ENCODE data around the gene CFAP90. TPM values are rescaled to one million over a fixed set of nuclear protein-coding genes. Genes with fewer than 3 reads are reported as not detected.

Gene CFAP90
- total RNA-seq, 1 experiment from 2014 or later = not detected

- Histone ChIP-seq H4K20me1 (ENCODE audit: insufficient read depth, low read depth, low read length) (no peaks in the 10 kb centered on the region), H2AFZ (ENCODE audit: low read length) (no peak overlapping the region), H3K4me2 (ENCODE audit: low read depth, low read length, poor library complexity, severe bottlenecking) (no peak overlapping the region), H3K9ac (ENCODE audit: low read length) (no peak overlapping the region), H3K4me3 (ENCODE audit: low read length) (no peak overlapping the region), H3K79me2 (ENCODE audit: low read length) (no peaks in the 10 kb centered on the region), H3K4me1 (ENCODE audit: low read length) (peaks cover 12% of the 10 kb centered on the region), H3K27ac (ENCODE audit: low read length) (no peak overlapping the region), H3K36me3 (ENCODE audit: insufficient read depth, low read length) (no peaks in the 10 kb centered on the region), H3K27me3 (ENCODE audit: low read length) (no peaks in the 10 kb centered on the region), H3K9me3 (ENCODE audit: low read length) (no peaks in the 10 kb centered on the region), H3K9me2 (replicated peaks; ENCODE audit: insufficient read depth, low read length) (no peaks in the 10 kb centered on the region)
- no peak for DNase-seq
Observed at GRCh38 chr5:7795306-7795705, 55.6 kb downstream of the CFAP90 start.

GRCh38 chr5:7794823-7795222 lies 56.1 kb downstream of the CFAP90 start:
- H3K36me3 ChIP-seq (ENCODE audit: insufficient read depth, low read length) = no peaks in the 10 kb centered on the region
- no peak overlapping the region for H3K4me3 ChIP-seq (ENCODE audit: low read length)
- DNase-seq = no peak
- H3K9me3 ChIP-seq (ENCODE audit: low read length) = no peaks in the 10 kb centered on the region
- no peak overlapping the region for H3K9ac ChIP-seq (ENCODE audit: low read length)
- H3K9me2 ChIP-seq (replicated peaks; ENCODE audit: insufficient read depth, low read length) = no peaks in the 10 kb centered on the region
- no peak overlapping the region for H2AFZ ChIP-seq (ENCODE audit: low read length)
- H4K20me1 ChIP-seq (ENCODE audit: insufficient read depth, low read depth, low read length) = no peaks in the 10 kb centered on the region
- no peak overlapping the region for H3K4me2 ChIP-seq (ENCODE audit: low read depth, low read length, poor library complexity, severe bottlenecking)
- H3K4me1 ChIP-seq (ENCODE audit: low read length) = peaks cover 12% of the 10 kb centered on the region
- no peaks in the 10 kb centered on the region for H3K27me3 ChIP-seq (ENCODE audit: low read length)
- H3K79me2 ChIP-seq (ENCODE audit: low read length) = no peaks in the 10 kb centered on the region
- H3K27ac ChIP-seq (ENCODE audit: low read length) = no peak overlapping the region

- no peak for DNase-seq
- peaks cover 12% of the 10 kb centered on the region for H3K4me1 ChIP-seq (ENCODE audit: low read length)
- H2AFZ ChIP-seq (ENCODE audit: low read length) = no peak overlapping the region
- H3K27ac ChIP-seq (ENCODE audit: low read length) = no peak overlapping the region
- no peaks in the 10 kb centered on the region for H3K9me2 ChIP-seq (replicated peaks; ENCODE audit: insufficient read depth, low read length)
- H3K9ac ChIP-seq (ENCODE audit: low read length) = no peak overlapping the region
- H3K4me3 ChIP-seq (ENCODE audit: low read length) = no peak overlapping the region
- H3K27me3 ChIP-seq (ENCODE audit: low read length) = no peaks in the 10 kb centered on the region
- H4K20me1 ChIP-seq (ENCODE audit: insufficient read depth, low read depth, low read length) = no peaks in the 10 kb centered on the region
- H3K4me2 ChIP-seq (ENCODE audit: low read depth, low read length, poor library complexity, severe bottlenecking) = no peak overlapping the region
- no peaks in the 10 kb centered on the region for H3K9me3 ChIP-seq (ENCODE audit: low read length)
- H3K79me2 ChIP-seq (ENCODE audit: low read length) = no peaks in the 10 kb centered on the region
- H3K36me3 ChIP-seq (ENCODE audit: insufficient read depth, low read length) = no peaks in the 10 kb centered on the region
Observed at GRCh38 chr5:7794311-7794710, 56.6 kb downstream of the CFAP90 start.

- no peaks in the 10 kb centered on the region for H3K9me3 ChIP-seq (ENCODE audit: low read length)
- H3K9ac ChIP-seq (ENCODE audit: low read length) = no peak overlapping the region
- no peaks in the 10 kb centered on the region for H4K20me1 ChIP-seq (ENCODE audit: insufficient read depth, low read depth, low read length)
- H3K27ac ChIP-seq (ENCODE audit: low read length) = no peak overlapping the region
- H3K9me2 ChIP-seq (replicated peaks; ENCODE audit: insufficient read depth, low read length) = no peaks in the 10 kb centered on the region
- no peaks in the 10 kb centered on the region for H3K79me2 ChIP-seq (ENCODE audit: low read length)
- no peak for DNase-seq
- peaks cover 12% of the 10 kb centered on the region for H3K4me1 ChIP-seq (ENCODE audit: low read length)
- no peak overlapping the region for H2AFZ ChIP-seq (ENCODE audit: low read length)
- no peak overlapping the region for H3K4me3 ChIP-seq (ENCODE audit: low read length)
- H3K36me3 ChIP-seq (ENCODE audit: insufficient read depth, low read length) = no peaks in the 10 kb centered on the region
- H3K4me2 ChIP-seq (ENCODE audit: low read depth, low read length, poor library complexity, severe bottlenecking) = no peak overlapping the region
- no peaks in the 10 kb centered on the region for H3K27me3 ChIP-seq (ENCODE audit: low read length)
Observed at GRCh38 chr5:7793895-7794294, 57.0 kb downstream of the CFAP90 start.

- H3K9me3 ChIP-seq (ENCODE audit: low read length) = no peaks in the 10 kb centered on the region
- no peaks in the 10 kb centered on the region for H3K79me2 ChIP-seq (ENCODE audit: low read length)
- H3K27me3 ChIP-seq (ENCODE audit: low read length) = no peaks in the 10 kb centered on the region
- H2AFZ ChIP-seq (ENCODE audit: low read length) = no peak overlapping the region
- no peak overlapping the region for H3K4me2 ChIP-seq (ENCODE audit: low read depth, low read length, poor library complexity, severe bottlenecking)
- no peaks in the 10 kb centered on the region for H4K20me1 ChIP-seq (ENCODE audit: insufficient read depth, low read depth, low read length)
- H3K4me3 ChIP-seq (ENCODE audit: low read length) = no peak overlapping the region
- DNase-seq = no peak
- no peaks in the 10 kb centered on the region for H3K36me3 ChIP-seq (ENCODE audit: insufficient read depth, low read length)
- H3K27ac ChIP-seq (ENCODE audit: low read length) = no peak overlapping the region
- H3K4me1 ChIP-seq (ENCODE audit: low read length) = peaks cover 10% of the 10 kb centered on the region
- no peaks in the 10 kb centered on the region for H3K9me2 ChIP-seq (replicated peaks; ENCODE audit: insufficient read depth, low read length)
- H3K9ac ChIP-seq (ENCODE audit: low read length) = no peak overlapping the region
Observed at GRCh38 chr5:7789567-7789966, 61.4 kb downstream of the CFAP90 start.

- Histone ChIP-seq H3K27ac (ENCODE audit: low read length) (no peak overlapping the region), H4K20me1 (ENCODE audit: insufficient read depth, low read depth, low read length) (no peaks in the 10 kb centered on the region), H3K4me1 (ENCODE audit: low read length) (peaks cover 4% of the 10 kb centered on the region; the same call in 1 of the 2 replicates), H3K9ac (ENCODE audit: low read length) (no peak overlapping the region), H3K4me3 (ENCODE audit: low read length) (no peak overlapping the region), H3K9me3 (ENCODE audit: low read length) (no peaks in the 10 kb centered on the region), H2AFZ (ENCODE audit: low read length) (no peak overlapping the region), H3K27me3 (ENCODE audit: low read length) (no peaks in the 10 kb centered on the region), H3K79me2 (ENCODE audit: low read length) (no peaks in the 10 kb centered on the region), H3K36me3 (ENCODE audit: insufficient read depth, low read length) (no peaks in the 10 kb centered on the region), H3K9me2 (replicated peaks; ENCODE audit: insufficient read depth, low read length) (no peaks in the 10 kb centered on the region), H3K4me2 (ENCODE audit: low read depth, low read length, poor library complexity, severe bottlenecking) (no peak overlapping the region)
- DNase-seq = no peak
Observed at GRCh38 chr5:7787770-7788169, 63.2 kb downstream of the CFAP90 start.

- Histone ChIP-seq H3K79me2 (ENCODE audit: low read length) (no peaks in the 10 kb centered on the region), H3K9me2 (replicated peaks; ENCODE audit: insufficient read depth, low read length) (no peaks in the 10 kb centered on the region), H3K4me3 (ENCODE audit: low read length) (no peak overlapping the region), H3K9ac (ENCODE audit: low read length) (no peak overlapping the region), H3K27ac (ENCODE audit: low read length) (no peak overlapping the region), H3K36me3 (ENCODE audit: insufficient read depth, low read length) (no peaks in the 10 kb centered on the region), H3K4me1 (ENCODE audit: low read length) (peaks cover 4% of the 10 kb centered on the region; the same call in 1 of the 2 replicates), H3K4me2 (ENCODE audit: low read depth, low read length, poor library complexity, severe bottlenecking) (no peak overlapping the region), H4K20me1 (ENCODE audit: insufficient read depth, low read depth, low read length) (no peaks in the 10 kb centered on the region), H3K9me3 (ENCODE audit: low read length) (no peaks in the 10 kb centered on the region), H2AFZ (ENCODE audit: low read length) (no peak overlapping the region), H3K27me3 (ENCODE audit: low read length) (no peaks in the 10 kb centered on the region)
- no peak for DNase-seq
Observed at GRCh38 chr5:7784683-7785380, 66.1 kb downstream of the CFAP90 start.

GRCh38 chr5:7781899-7782298 lies 69.0 kb downstream of the CFAP90 start:
- no peaks in the 10 kb centered on the region for H3K27me3 ChIP-seq (ENCODE audit: low read length)
- no peaks in the 10 kb centered on the region for H3K36me3 ChIP-seq (ENCODE audit: insufficient read depth, low read length)
- H3K9me2 ChIP-seq (replicated peaks; ENCODE audit: insufficient read depth, low read length) = no peaks in the 10 kb centered on the region
- H3K79me2 ChIP-seq (ENCODE audit: low read length) = no peaks in the 10 kb centered on the region
- DNase-seq = no peak
- H3K4me3 ChIP-seq (ENCODE audit: low read length) = no peak overlapping the region
- H4K20me1 ChIP-seq (ENCODE audit: insufficient read depth, low read depth, low read length) = no peaks in the 10 kb centered on the region
- no peak overlapping the region for H3K9ac ChIP-seq (ENCODE audit: low read length)
- no peak overlapping the region for H3K4me2 ChIP-seq (ENCODE audit: low read depth, low read length, poor library complexity, severe bottlenecking)
- peaks cover 4% of the 10 kb centered on the region; the same call in 1 of the 2 replicates for H3K4me1 ChIP-seq (ENCODE audit: low read length)
- no peak overlapping the region for H2AFZ ChIP-seq (ENCODE audit: low read length)
- no peaks in the 10 kb centered on the region for H3K9me3 ChIP-seq (ENCODE audit: low read length)
- no peak overlapping the region for H3K27ac ChIP-seq (ENCODE audit: low read length)

Measured in Karpas-422 (cell line).